Vagina (tissue), 2 donors: ENCODE data around the gene ZNF180. TPM values are rescaled to one million over a fixed set of nuclear protein-coding genes. Genes with fewer than 3 reads are reported as not detected.
A peak's percentile ranks its signal among the peaks of the same experiment; 100 is the strongest.

Source experiments
- DNase-seq, 2 donors: peaks; one replicate each; pipeline ENCODE4 v3.0.0-alpha.2; 2017; ENCODE audit errors: extremely low spot score in 2 of 2
- H3K27ac ChIP-seq: fragments of 200-600 bp; sonication (generic); one replicate; pipeline ENCODE4 v1.5.1; 2019
- H3K27me3 ChIP-seq: fragments of 200-600 bp; sonication (generic); one replicate; pipeline ENCODE4 v1.5.1; 2019
- H3K36me3 ChIP-seq, 2 donors: fragments of 200-600 bp; sonication (generic); one replicate each; pipeline ENCODE4 v1.5.1; 2017 to 2019
- H3K4me1 ChIP-seq: fragments of 200-600 bp; sonication (generic); one replicate; pipeline ENCODE4 v1.5.1; 2019
- H3K4me3 ChIP-seq, 2 donors: fragments of 200-600 bp; sonication (generic); 1 replicate in 1 of 2; 2 replicates in 1 of 2; pipeline ENCODE4 v1.5.1; 2016 to 2019
- H3K9me3 ChIP-seq: fragments of 200-600 bp; sonication (generic); one replicate; pipeline ENCODE4 v1.5.1; 2019
- CTCF ChIP-seq, 3 experiments: fragments of 450-650 bp in 2 of 3; fragments of 200-600 bp in 1 of 3; sonication (generic) in 1 of 3; IDR thresholded peaks; one replicate each; pipeline ENCODE4 v1.5.1; 2017 to 2019; ENCODE audit warnings: antibody characterized with exemption in 3 of 3, mild to moderate bottlenecking in 2 of 3, moderate library complexity in 2 of 3
- POLR2A ChIP-seq, 2 donors: fragments of 450-650 bp; IDR thresholded peaks; one replicate each; pipeline ENCODE4 v1.6.1; 2017; ENCODE audit warnings: antibody characterized with exemption in 2 of 2, mild to moderate bottlenecking in 2 of 2, moderate library complexity in 2 of 2
- POLR2AphosphoS5 ChIP-seq, 2 donors: sonication (generic); formaldehyde crosslinking; IDR thresholded peaks; one replicate each; pipeline ENCODE4 v1.9.0; 2017; ENCODE audit warnings: antibody characterized with exemption in 2 of 2, mild to moderate bottlenecking in 2 of 2, low read depth in 1 of 2; ENCODE audit not compliant: insufficient read depth in 1 of 2
- intact Hi-C: fragments of 100-400 bp; cut with DNase I; formaldehyde crosslinking; loops from one replicate; pipeline ENCODE4 v1.15.1; 2023
- total RNA-seq: library from RNA; depleted of rRNA; stranded (reverse); fragments of >200 nt; gene quantifications from one replicate; pipeline ENCODE4 v1.2.3, GENCODE V29; 2016

Gene ZNF180
- total RNA-seq, 1 donor from 2014 or later: 6.4 TPM

GRCh38 chr19:44455100-44455499 is 45.2 kb downstream of the ZNF180 start:
- H3K27me3 ChIP-seq: no peaks in the 10 kb centered on the region
- no peaks in the 10 kb centered on the region for H3K4me1 ChIP-seq
- intact Hi-C loops: no loop called here
- no peaks in the 10 kb centered on the region for H3K36me3 ChIP-seq
- no peak for DNase-seq
- H3K9me3 ChIP-seq: no peaks in the 10 kb centered on the region
- no peak for TF ChIP-seq POLR2AphosphoS5 (IDR thresholded peaks at IDR 0.05; ENCODE audit: insufficient read depth in 1 of 2, low read depth in 1 of 2)
- H3K4me3 ChIP-seq: no peak overlapping the region
- H3K27ac ChIP-seq: no peak overlapping the region

GRCh38 chr19:44452367-44452766 is 48.0 kb downstream of the ZNF180 start:
- intact Hi-C loops: no loop called here
- no peak for TF ChIP-seq POLR2AphosphoS5 (IDR thresholded peaks at IDR 0.05; ENCODE audit: insufficient read depth in 1 of 2, low read depth in 1 of 2)
- TF ChIP-seq CTCF (IDR thresholded peaks at IDR 0.05): no peak
- no peak for TF ChIP-seq POLR2A (IDR thresholded peaks at IDR 0.05)
- no peak for DNase-seq
- Histone ChIP-seq H3K4me3 (no peak overlapping the region), H3K27me3 (no peaks in the 10 kb centered on the region), H3K9me3 (no peaks in the 10 kb centered on the region), H3K27ac (no peak overlapping the region), H3K4me1 (peaks cover 7% of the 10 kb centered on the region), H3K36me3 (no peaks in the 10 kb centered on the region)

- Histone ChIP-seq H3K4me1 (peaks cover 8% of the 10 kb centered on the region), H3K27ac (no peak overlapping the region), H3K36me3 (no peaks in the 10 kb centered on the region), H3K4me3 (no peak overlapping the region), H3K27me3 (no peaks in the 10 kb centered on the region), H3K9me3 (no peaks in the 10 kb centered on the region)
- intact Hi-C loops: no loop called here
- TF ChIP-seq POLR2AphosphoS5 (IDR thresholded peaks at IDR 0.05; ENCODE audit: insufficient read depth in 1 of 2, low read depth in 1 of 2): no peak
- no peak for TF ChIP-seq CTCF (IDR thresholded peaks at IDR 0.05)
- no peak for TF ChIP-seq POLR2A (IDR thresholded peaks at IDR 0.05)
- no peak for DNase-seq
Measured at GRCh38 chr19:44451687-44452086, 48.6 kb downstream of the ZNF180 start.

- Histone ChIP-seq H3K4me3 (peak within 1 kb of the TSS; percentile 38 to 53), H3K27ac (no peak within 1 kb of the TSS), H3K36me3 (no peaks in the 10 kb centered on the region), H3K4me1 (peaks cover 8% of the 10 kb centered on the region), H3K27me3 (no peaks in the 10 kb centered on the region), H3K9me3 (peaks cover 5% of the 10 kb centered on the region)
- intact Hi-C loops: no loop called here
- no peak for DNase-seq
- TF ChIP-seq POLR2A (IDR thresholded peaks at IDR 0.05) (no peak), POLR2AphosphoS5 (IDR thresholded peaks at IDR 0.05; ENCODE audit: insufficient read depth in 1 of 2, low read depth in 1 of 2) (peak in 1 of 2 donors; percentile 66), CTCF (IDR thresholded peaks at IDR 0.05) (no peak)
Measured at GRCh38 chr19:44447916-44448674, 52.2 kb downstream of the ZNF180 start, which contains the start of gene ZNF229. Gene ZNF229, minus strand, starts transcription at chr19:44448472. Its CDS starts 5,625 bp downstream, at chr19:44442847.

GRCh38 chr19:44438441-44438840 is 61.9 kb downstream of the ZNF180 start:
- no peak for DNase-seq
- Histone ChIP-seq H3K27me3 (no peaks in the 10 kb centered on the region), H3K4me1 (no peaks in the 10 kb centered on the region), H3K9me3 (peaks cover 10% of the 10 kb centered on the region), H3K4me3 (no peak overlapping the region), H3K27ac (no peak overlapping the region), H3K36me3 (peaks cover 0 to 19% of the 10 kb centered on the region in 2 donors)
- intact Hi-C loops: no loop called here
- TF ChIP-seq CTCF (IDR thresholded peaks at IDR 0.05): no peak
- TF ChIP-seq POLR2AphosphoS5 (IDR thresholded peaks at IDR 0.05; ENCODE audit: insufficient read depth in 1 of 2, low read depth in 1 of 2): no peak
- TF ChIP-seq POLR2A (IDR thresholded peaks at IDR 0.05): no peak
